Astrocyte (in vitro differentiated cells and primary cell): ENCODE results near the gene DIAPH1. TPM values are rescaled to one million over a fixed set of nuclear protein-coding genes. Genes with fewer than 3 reads are reported as not detected.

Experiments used
- DNase-seq: peaks from one replicate; pipeline ENCODE4 v3.0.0-alpha.2; 2010; ENCODE audit warnings: low read depth
- FAIRE-seq: peaks from 2 replicates; lab custom pipeline; 2011; peaks lifted over from hg19 to GRCh38; lab: Jason Lieb, UNC
- H2AFZ ChIP-seq: 2 replicates; pipeline ENCODE4 v1.6.0; 2012; ENCODE audit warnings: low read depth, low read length, inconsistent platforms
- H3K27ac ChIP-seq: 2 replicates; pipeline ENCODE4 v1.5.1; 2011; ENCODE audit warnings: low read depth, low read length, inconsistent platforms
- H3K27me3 ChIP-seq: 2 replicates; pipeline ENCODE4 v1.6.0; 2011; ENCODE audit warnings: low read length, inconsistent platforms; ENCODE audit not compliant: insufficient read depth
- H3K36me3 ChIP-seq: 2 replicates; pipeline ENCODE4 v1.5.1; 2011; ENCODE audit warnings: low read length, inconsistent platforms; ENCODE audit not compliant: insufficient read depth
- H3K4me1 ChIP-seq: 2 replicates; pipeline ENCODE4 v1.5.1; 2011; ENCODE audit warnings: low read length, inconsistent platforms; ENCODE audit not compliant: insufficient read depth
- H3K4me2 ChIP-seq: 2 replicates; pipeline ENCODE4 v1.6.0; 2012; ENCODE audit warnings: low read length, inconsistent platforms
- H3K4me3 ChIP-seq: 2 replicates; pipeline ENCODE4 v1.5.1; 2011; ENCODE audit warnings: low read depth, mild to moderate bottlenecking, low read length, inconsistent platforms; ENCODE audit not compliant: insufficient read depth
- H3K79me2 ChIP-seq: 2 replicates; pipeline ENCODE4 v1.6.0; 2012; ENCODE audit warnings: mild to moderate bottlenecking, low read length, inconsistent platforms; ENCODE audit not compliant: insufficient read depth
- H3K9ac ChIP-seq: 2 replicates; pipeline ENCODE4 v1.6.0; 2012; ENCODE audit warnings: mild to moderate bottlenecking, low read length, inconsistent platforms
- H3K9me3 ChIP-seq: 2 replicates; pipeline ENCODE4 v1.5.1; 2012; ENCODE audit warnings: low read depth, mild to moderate bottlenecking, low read length, inconsistent platforms; ENCODE audit not compliant: insufficient read depth
- H4K20me1 ChIP-seq: 2 replicates; pipeline ENCODE4 v1.6.0; 2012; ENCODE audit warnings: low read length, inconsistent platforms; ENCODE audit not compliant: insufficient read depth
- H3K27ac Mint-ChIP-seq: one replicate; pipeline ENCODE4 v1.8.0; 2021; ENCODE audit warnings: mild to moderate bottlenecking, mixed read lengths; ENCODE audit not compliant: unreplicated experiment
- H3K27me3 Mint-ChIP-seq: one replicate; pipeline ENCODE4 v1.8.0; 2021; ENCODE audit warnings: low read depth, mixed read lengths; ENCODE audit not compliant: unreplicated experiment
- H3K36me3 Mint-ChIP-seq: one replicate; pipeline ENCODE4 v1.8.0; 2021; ENCODE audit warnings: low read depth, mixed read lengths; ENCODE audit not compliant: unreplicated experiment
- H3K4me1 Mint-ChIP-seq: one replicate; pipeline ENCODE4 v1.8.0; 2021; ENCODE audit warnings: low read depth, mixed read lengths; ENCODE audit not compliant: unreplicated experiment
- H3K4me3 Mint-ChIP-seq: one replicate; pipeline ENCODE4 v1.8.0; 2021; ENCODE audit warnings: mild to moderate bottlenecking, moderate library complexity, mixed read lengths; ENCODE audit not compliant: unreplicated experiment
- H3K9me3 Mint-ChIP-seq: one replicate; pipeline ENCODE4 v1.8.0; 2021; ENCODE audit warnings: mild to moderate bottlenecking, mixed read lengths; ENCODE audit not compliant: unreplicated experiment
- CTCF ChIP-seq: IDR thresholded peaks from 2 replicates; pipeline ENCODE4 v1.5.1; 2011; ENCODE audit warnings: low read depth, mild to moderate bottlenecking, inconsistent platforms, low read length, moderate library complexity; ENCODE audit not compliant: insufficient read depth
- EZH2 ChIP-seq: IDR thresholded peaks from 2 replicates; pipeline ENCODE4 v1.6.1; 2012; ENCODE audit warnings: mild to moderate bottlenecking, low read length, inconsistent platforms; ENCODE audit not compliant: insufficient read depth
- total RNA-seq: library from RNA; stranded (reverse); gene quantifications from 2 replicates; pipeline ENCODE4 v1.2.1, GENCODE V29; 2021

DIAPH1 gene
- total RNA-seq, 1 donor from 2014 or later: 78.8 TPM

GRCh38 chr5:141649056-141649688 is 30.4 kb upstream of the DIAPH1 start:
- no peak overlapping the region for H3K27ac Mint-ChIP-seq
- Histone ChIP-seq H3K27me3 (no peaks in the 10 kb centered on the region), H2AFZ (no peak overlapping the region), H3K4me3 (no peak overlapping the region), H3K27ac (no peak overlapping the region), H3K36me3 (peaks cover 7% of the 10 kb centered on the region), H4K20me1 (peaks cover 9% of the 10 kb centered on the region), H3K9me3 (no peaks in the 10 kb centered on the region), H3K79me2 (peaks cover 3% of the 10 kb centered on the region), H3K4me1 (peaks cover 13% of the 10 kb centered on the region), H3K9ac (no peak overlapping the region), H3K4me2 (no peak overlapping the region)
- H3K36me3 Mint-ChIP-seq: peaks cover 41% of the 10 kb centered on the region
- no peaks in the 10 kb centered on the region for H3K9me3 Mint-ChIP-seq
- DNase-seq (no peak), FAIRE-seq (no peak)
- no peak overlapping the region for H3K4me3 Mint-ChIP-seq
- TF ChIP-seq EZH2 (no peak), CTCF (no peak)
- H3K4me1 Mint-ChIP-seq: peaks cover 9% of the 10 kb centered on the region
- no peaks in the 10 kb centered on the region for H3K27me3 Mint-ChIP-seq

- no peak for TF ChIP-seq EZH2
- no peak for TF ChIP-seq CTCF
- peaks cover 11% of the 10 kb centered on the region for H4K20me1 ChIP-seq
- H3K27me3 ChIP-seq: no peaks in the 10 kb centered on the region
- H3K27ac ChIP-seq: no peak overlapping the region
- H3K79me2 ChIP-seq: peaks cover 3% of the 10 kb centered on the region
- Mint-ChIP-seq H3K36me3 (peaks cover 38% of the 10 kb centered on the region), H3K4me3 (no peak overlapping the region), H3K27ac (no peak overlapping the region), H3K9me3 (no peaks in the 10 kb centered on the region), H3K4me1 (peaks cover 8% of the 10 kb centered on the region), H3K27me3 (no peaks in the 10 kb centered on the region)
- no peak overlapping the region for H2AFZ ChIP-seq
- H3K4me1 ChIP-seq: peaks cover 10% of the 10 kb centered on the region
- H3K9ac ChIP-seq: no peak overlapping the region
- FAIRE-seq: no peak
- peaks cover 7% of the 10 kb centered on the region for H3K36me3 ChIP-seq
- no peak for DNase-seq
- H3K4me3 ChIP-seq: no peak overlapping the region
- H3K4me2 ChIP-seq: no peak overlapping the region
- no peaks in the 10 kb centered on the region for H3K9me3 ChIP-seq
Observed at GRCh38 chr5:141647851-141648250, 29.1 kb upstream of the DIAPH1 start.

- no peaks in the 10 kb centered on the region for H3K9me3 ChIP-seq
- Mint-ChIP-seq H3K9me3 (no peaks in the 10 kb centered on the region), H3K4me3 (no peak overlapping the region), H3K36me3 (peaks cover 34% of the 10 kb centered on the region), H3K4me1 (peaks cover 10% of the 10 kb centered on the region), H3K27me3 (no peaks in the 10 kb centered on the region), H3K27ac (no peak overlapping the region)
- DNase-seq: no peak
- peaks cover 14% of the 10 kb centered on the region for H4K20me1 ChIP-seq
- H3K36me3 ChIP-seq: peaks cover 7% of the 10 kb centered on the region
- no peak for FAIRE-seq
- no peaks in the 10 kb centered on the region for H3K27me3 ChIP-seq
- peaks cover 10% of the 10 kb centered on the region for H3K4me1 ChIP-seq
- H3K27ac ChIP-seq: no peak overlapping the region
- H3K9ac ChIP-seq: no peak overlapping the region
- H2AFZ ChIP-seq: no peak overlapping the region
- H3K4me2 ChIP-seq: no peak overlapping the region
- TF ChIP-seq CTCF: no peak
- TF ChIP-seq EZH2: no peak
- H3K79me2 ChIP-seq: peaks cover 3% of the 10 kb centered on the region
- no peak overlapping the region for H3K4me3 ChIP-seq
Observed at GRCh38 chr5:141647242-141647641, 28.4 kb upstream of the DIAPH1 start.
